Trophoblast cell (in vitro differentiated cells and primary cell): ENCODE data around the gene LRRC7.

Experiments
- DNase-seq, 2 donors: peaks; one replicate each; pipeline ENCODE4 v3.0.0-alpha.2; 2016
- H2AFZ ChIP-seq: 2 replicates; pipeline ENCODE4 v1.6.1; 2013; ENCODE audit warnings: low read length, moderate library complexity, mild to moderate bottlenecking; ENCODE audit not compliant: insufficient read depth, poor library complexity
- H2AK5ac ChIP-seq: 2 replicates; pipeline ENCODE4 v1.6.1; 2013; ENCODE audit warnings: mild to moderate bottlenecking, low read length
- H2BK120ac ChIP-seq: 2 replicates; pipeline ENCODE4 v1.6.1; 2013; ENCODE audit warnings: low read length, mild to moderate bottlenecking, moderate library complexity; ENCODE audit not compliant: insufficient read depth, poor library complexity
- H2BK12ac ChIP-seq: 2 replicates; pipeline ENCODE4 v1.6.1; 2013; ENCODE audit warnings: mild to moderate bottlenecking, low read length, moderate library complexity
- H2BK5ac ChIP-seq: 2 replicates; pipeline ENCODE4 v1.6.1; 2013; ENCODE audit warnings: low read length, low read depth, moderate library complexity, mild to moderate bottlenecking; ENCODE audit not compliant: poor library complexity
- H3K14ac ChIP-seq: 2 replicates; pipeline ENCODE4 v1.6.1; 2013; ENCODE audit warnings: mild to moderate bottlenecking, low read length
- H3K18ac ChIP-seq: 2 replicates; pipeline ENCODE4 v1.6.1; 2013; ENCODE audit warnings: mild to moderate bottlenecking, low read length
- H3K23ac ChIP-seq: 2 replicates; pipeline ENCODE4 v1.6.1; 2013; ENCODE audit warnings: low read length
- H3K27ac ChIP-seq: 2 replicates; pipeline ENCODE4 v1.5.1; 2013; ENCODE audit warnings: low read depth, mild to moderate bottlenecking, inconsistent platforms, low read length, moderate library complexity
- H3K27me3 ChIP-seq: 2 replicates; pipeline ENCODE4 v1.6.1; 2013; ENCODE audit warnings: inconsistent platforms, mild to moderate bottlenecking, low read length, moderate library complexity; ENCODE audit not compliant: insufficient read depth
- H3K36me3 ChIP-seq, 2 experiments: 1 replicate in 1 of 2; 2 replicates in 1 of 2; pipeline ENCODE4 v1.6.1; 2013; ENCODE audit warnings: low read length in 2 of 2, mild to moderate bottlenecking in 2 of 2, moderate library complexity in 1 of 2; ENCODE audit not compliant: insufficient read depth in 2 of 2, control insufficient read depth in 1 of 2
- H3K4ac ChIP-seq: 2 replicates; pipeline ENCODE4 v1.6.1; 2013; ENCODE audit warnings: low read depth, mild to moderate bottlenecking, low read length, moderate library complexity
- H3K4me1 ChIP-seq, 2 experiments: 1 replicate in 1 of 2; 2 replicates in 1 of 2; pipeline ENCODE4 v1.6.1; 2013; ENCODE audit warnings: low read length in 2 of 2, mild to moderate bottlenecking in 2 of 2, moderate library complexity in 1 of 2; ENCODE audit not compliant: insufficient read depth in 2 of 2, control insufficient read depth in 1 of 2
- H3K4me2 ChIP-seq: 2 replicates; pipeline ENCODE4 v1.6.1; 2013; ENCODE audit warnings: inconsistent platforms, mild to moderate bottlenecking, low read length, moderate library complexity
- H3K4me3 ChIP-seq: 2 replicates; pipeline ENCODE4 v1.5.1; 2013; ENCODE audit warnings: mild to moderate bottlenecking, low read depth, low read length, inconsistent platforms
- H3K79me1 ChIP-seq: one replicate; pipeline ENCODE4 v1.6.1; 2013; ENCODE audit warnings: low read length
- H3K79me2 ChIP-seq: 2 replicates; pipeline ENCODE4 v1.6.1; 2013; ENCODE audit warnings: low read length, mild to moderate bottlenecking; ENCODE audit not compliant: control insufficient read depth, insufficient read depth, poor library complexity
- H3K9ac ChIP-seq: 2 replicates; pipeline ENCODE4 v1.6.1; 2013; ENCODE audit warnings: mild to moderate bottlenecking, low read length
- H3K9me3 ChIP-seq: 2 replicates; pipeline ENCODE4 v1.6.1; 2013; ENCODE audit warnings: low read depth, mild to moderate bottlenecking, control low read depth, inconsistent platforms, low read length; ENCODE audit not compliant: insufficient read depth
- H4K12ac ChIP-seq: 2 replicates; pipeline ENCODE4 v1.6.1; 2013; ENCODE audit warnings: low read depth, mild to moderate bottlenecking, low read length, moderate library complexity
- H4K8ac ChIP-seq: 2 replicates; pipeline ENCODE4 v1.6.1; 2013; ENCODE audit warnings: low read depth, mild to moderate bottlenecking, low read length, moderate library complexity
- H4K91ac ChIP-seq: one replicate; pipeline ENCODE4 v1.6.1; 2013; ENCODE audit warnings: low read depth, mild to moderate bottlenecking, low read length, moderate library complexity
- whole genome bisulfite sequencing: extraction: QIAGEN DNeasy Blood & Tissue Kit; methylation state at CpG from one replicate; pipeline ENCODE4 v1.1.7; 2013; ENCODE audit warnings: missing lambda C conversion rate; ENCODE audit not compliant: insufficient read length, insufficient coverage; ENCODE audit errors: extremely low coverage; 5-methylcytosine and 5-hydroxymethylcytosine counted together

The LRRC7 gene

DNA sequence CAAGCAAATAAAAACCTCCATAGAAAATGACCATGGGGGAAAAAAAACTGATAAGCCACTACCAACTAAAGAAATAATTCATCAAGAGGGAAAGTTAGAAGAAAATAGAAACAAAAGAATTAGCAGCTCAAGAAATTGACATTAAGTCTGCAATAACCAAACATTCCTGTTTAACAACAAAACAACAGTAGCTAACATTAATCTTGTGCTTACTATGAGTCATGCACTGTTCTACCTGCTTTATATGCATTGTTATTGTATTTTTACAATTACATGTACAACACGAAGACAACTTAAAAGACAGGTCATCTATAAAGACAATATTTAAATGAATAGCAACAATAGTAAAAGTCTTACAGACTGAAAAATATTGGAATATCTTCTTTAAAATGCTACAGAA is 34.4 kb upstream of the LRRC7 start:
- peak in 1 of 2 donors; percentile 4 for DNase-seq
- Histone ChIP-seq H3K14ac (no peak overlapping the region), H3K27me3 (no peaks in the 10 kb centered on the region), H3K4ac (no peak overlapping the region), H3K36me3 (no peaks in the 10 kb centered on the region), H2BK120ac (no peak overlapping the region), H4K12ac (no peak overlapping the region), H3K9me3 (no peaks in the 10 kb centered on the region), H4K8ac (no peak overlapping the region), H2BK5ac (no peak overlapping the region), H3K79me2 (no peaks in the 10 kb centered on the region), H3K4me1 (no peaks in the 10 kb centered on the region), H2BK12ac (no peak overlapping the region), H3K4me2 (no peak overlapping the region), H4K91ac (no peak overlapping the region), H3K23ac (no peak overlapping the region), H3K4me3 (no peak overlapping the region), H3K27ac (no peak overlapping the region), H3K18ac (no peak overlapping the region), H3K9ac (no peak overlapping the region), H2AK5ac (no peak overlapping the region), H3K79me1 (no peaks in the 10 kb centered on the region), H2AFZ (no peak overlapping the region)
- WGBS, result no CpG with 5 or more reads among the region's 1 CpG

DNA sequence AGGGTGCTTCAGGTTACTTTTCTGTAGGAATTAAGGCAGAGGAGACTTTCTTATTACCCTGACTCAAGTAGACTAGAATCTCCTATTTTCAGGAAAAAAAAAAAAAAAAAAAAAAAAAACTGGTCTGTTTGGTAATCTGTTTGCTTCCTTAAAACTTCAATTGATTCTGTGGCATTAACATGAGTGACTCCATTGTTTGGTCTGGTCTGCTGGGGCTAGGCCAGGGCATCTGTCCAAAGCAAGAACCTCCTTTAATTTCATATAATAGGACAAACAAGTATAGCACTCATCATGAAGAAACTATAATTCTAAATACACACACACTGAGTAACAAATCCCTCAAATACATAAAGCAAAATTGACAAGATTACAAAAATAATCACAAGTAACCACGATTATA is 32.9 kb upstream of the LRRC7 start:
- Histone ChIP-seq H2BK5ac (no peak overlapping the region), H3K4ac (no peak overlapping the region)
- WGBS, result no CpG with 5 or more reads among the region's 1 CpG

DNA sequence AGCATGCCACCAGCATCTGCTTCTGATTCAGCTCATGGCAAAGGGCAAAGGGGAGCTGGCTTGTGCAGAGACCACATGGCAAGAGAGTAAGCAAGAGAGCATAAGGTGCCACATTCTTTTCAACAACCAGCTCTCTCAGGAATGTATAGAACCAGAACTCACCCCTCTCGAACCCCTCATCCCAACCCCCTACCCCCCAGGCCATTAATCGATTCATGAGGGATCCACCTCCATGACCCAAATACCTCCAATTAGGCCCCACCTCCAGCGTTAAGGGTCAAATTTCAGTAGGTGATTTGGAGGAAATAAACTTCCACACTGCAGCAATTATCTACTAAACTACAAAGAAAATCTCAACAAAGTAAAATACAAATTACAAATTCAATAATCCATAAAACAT is 32.2 kb upstream of the LRRC7 start:
- H3K4me2 ChIP-seq, result no peak overlapping the region
- H2BK12ac ChIP-seq, result no peak overlapping the region
- DNase-seq, result no peak

More for the DNA sequence above, 32.9 kb upstream of the LRRC7 start:
- Histone ChIP-seq H3K9me3 (no peaks in the 10 kb centered on the region), H3K14ac (no peak overlapping the region), H2BK120ac (no peak overlapping the region), H2AK5ac (no peak overlapping the region), H3K79me2 (no peaks in the 10 kb centered on the region), H3K4me2 (no peak overlapping the region), H3K9ac (no peak overlapping the region), H2BK12ac (no peak overlapping the region), H4K12ac (no peak overlapping the region), H3K27ac (no peak overlapping the region), H3K4me3 (no peak overlapping the region), H2AFZ (no peak overlapping the region), H4K8ac (no peak overlapping the region), H3K23ac (no peak overlapping the region), H4K91ac (no peak overlapping the region), H3K27me3 (no peaks in the 10 kb centered on the region), H3K18ac (no peak overlapping the region), H3K4me1 (no peaks in the 10 kb centered on the region), H3K79me1 (no peaks in the 10 kb centered on the region), H3K36me3 (no peaks in the 10 kb centered on the region)
- no peak for DNase-seq

DNA sequence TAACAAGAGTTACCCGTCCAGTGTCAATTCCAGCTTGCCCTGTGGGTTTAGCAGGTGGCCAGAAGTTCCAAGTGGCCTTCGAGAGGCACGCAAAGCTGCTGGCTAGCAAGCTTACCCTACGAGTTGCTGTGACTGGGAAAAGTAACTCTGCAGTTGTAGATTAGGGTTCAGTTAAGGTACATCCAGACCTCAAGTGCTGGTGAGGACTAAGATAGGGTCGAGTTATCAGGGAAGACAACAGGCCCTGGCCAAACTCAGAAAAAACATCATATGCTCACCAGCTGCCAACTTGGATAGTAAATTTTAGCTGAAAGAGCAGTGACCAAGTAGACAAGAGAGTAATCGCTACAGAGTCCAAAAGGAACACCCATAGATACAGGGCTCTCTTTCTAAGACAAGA is 27.7 kb upstream of the LRRC7 start:
- Histone ChIP-seq H3K27ac (no peak overlapping the region), H3K23ac (no peak overlapping the region), H3K9me3 (no peaks in the 10 kb centered on the region), H3K79me1 (no peaks in the 10 kb centered on the region), H3K4me3 (no peak overlapping the region), H4K12ac (no peak overlapping the region), H2AK5ac (no peak overlapping the region), H3K4me2 (no peak overlapping the region), H3K79me2 (no peaks in the 10 kb centered on the region), H3K27me3 (no peaks in the 10 kb centered on the region), H2AFZ (no peak overlapping the region), H3K4me1 (no peaks in the 10 kb centered on the region), H3K14ac (no peak overlapping the region), H3K4ac (no peak overlapping the region), H3K9ac (no peak overlapping the region), H4K8ac (no peak overlapping the region), H2BK120ac (no peak overlapping the region), H3K18ac (no peak overlapping the region), H2BK5ac (no peak overlapping the region), H4K91ac (no peak overlapping the region), H2BK12ac (no peak overlapping the region), H3K36me3 (no peaks in the 10 kb centered on the region)
- WGBS, result no CpG with 5 or more reads among the region's 6 CpGs
- DNase-seq, result no peak

More for the DNA sequence above, 32.2 kb upstream of the LRRC7 start:
- Histone ChIP-seq H3K9me3 (no peaks in the 10 kb centered on the region), H3K36me3 (no peaks in the 10 kb centered on the region), H3K9ac (no peak overlapping the region), H3K27ac (no peak overlapping the region), H3K4ac (no peak overlapping the region), H3K79me1 (no peaks in the 10 kb centered on the region), H2AK5ac (no peak overlapping the region), H3K23ac (no peak overlapping the region), H3K27me3 (no peaks in the 10 kb centered on the region), H4K12ac (no peak overlapping the region), H3K18ac (no peak overlapping the region), H3K14ac (no peak overlapping the region), H4K8ac (no peak overlapping the region), H2BK5ac (no peak overlapping the region), H4K91ac (no peak overlapping the region), H2AFZ (no peak overlapping the region), H3K4me3 (no peak overlapping the region), H2BK120ac (no peak overlapping the region), H3K4me1 (no peaks in the 10 kb centered on the region), H3K79me2 (no peaks in the 10 kb centered on the region)
- no CpG with 5 or more reads among the region's 3 CpGs for WGBS
